ENCODE data around the gene ZNF628.

- TF ChIP-seq, protein P1, sequence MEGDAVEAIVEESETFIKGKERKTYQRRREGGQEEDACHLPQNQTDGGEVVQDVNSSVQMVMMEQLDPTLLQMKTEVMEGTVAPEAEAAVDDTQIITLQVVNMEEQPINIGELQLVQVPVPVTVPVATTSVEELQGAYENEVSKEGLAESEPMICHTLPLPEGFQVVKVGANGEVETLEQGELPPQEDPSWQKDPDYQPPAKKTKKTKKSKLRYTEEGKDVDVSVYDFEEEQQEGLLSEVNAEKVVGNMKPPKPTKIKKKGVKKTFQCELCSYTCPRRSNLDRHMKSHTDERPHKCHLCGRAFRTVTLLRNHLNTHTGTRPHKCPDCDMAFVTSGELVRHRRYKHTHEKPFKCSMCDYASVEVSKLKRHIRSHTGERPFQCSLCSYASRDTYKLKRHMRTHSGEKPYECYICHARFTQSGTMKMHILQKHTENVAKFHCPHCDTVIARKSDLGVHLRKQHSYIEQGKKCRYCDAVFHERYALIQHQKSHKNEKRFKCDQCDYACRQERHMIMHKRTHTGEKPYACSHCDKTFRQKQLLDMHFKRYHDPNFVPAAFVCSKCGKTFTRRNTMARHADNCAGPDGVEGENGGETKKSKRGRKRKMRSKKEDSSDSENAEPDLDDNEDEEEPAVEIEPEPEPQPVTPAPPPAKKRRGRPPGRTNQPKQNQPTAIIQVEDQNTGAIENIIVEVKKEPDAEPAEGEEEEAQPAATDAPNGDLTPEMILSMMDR (IDR thresholded peaks at IDR 0.05) = no peak
- TF ChIP-seq EZH2 (IDR thresholded peaks at IDR 0.05; ENCODE audit: borderline replicate concordance, insufficient read depth, low read depth, low read length, poor library complexity, severe bottlenecking) = no peak
These were observed 15.0 kb upstream of the ZNF628 start, which contains the start of gene ISOC2 for GRCh38 chr19:55461259-55461973.
